Erythroblast (primary cell): ENCODE results near the gene ANKRD2.

Source experiments
- GATA1 ChIP-seq: IDR thresholded peaks from 2 replicates; pipeline ENCODE4 v1.6.1; 2011; ENCODE audit warnings: low read depth, mild to moderate bottlenecking, control low read depth, low read length, moderate library complexity
- POLR2A ChIP-seq: IDR thresholded peaks from 2 replicates; pipeline ENCODE4 v1.6.1; 2011; ENCODE audit warnings: mild to moderate bottlenecking, low read length

DNA sequence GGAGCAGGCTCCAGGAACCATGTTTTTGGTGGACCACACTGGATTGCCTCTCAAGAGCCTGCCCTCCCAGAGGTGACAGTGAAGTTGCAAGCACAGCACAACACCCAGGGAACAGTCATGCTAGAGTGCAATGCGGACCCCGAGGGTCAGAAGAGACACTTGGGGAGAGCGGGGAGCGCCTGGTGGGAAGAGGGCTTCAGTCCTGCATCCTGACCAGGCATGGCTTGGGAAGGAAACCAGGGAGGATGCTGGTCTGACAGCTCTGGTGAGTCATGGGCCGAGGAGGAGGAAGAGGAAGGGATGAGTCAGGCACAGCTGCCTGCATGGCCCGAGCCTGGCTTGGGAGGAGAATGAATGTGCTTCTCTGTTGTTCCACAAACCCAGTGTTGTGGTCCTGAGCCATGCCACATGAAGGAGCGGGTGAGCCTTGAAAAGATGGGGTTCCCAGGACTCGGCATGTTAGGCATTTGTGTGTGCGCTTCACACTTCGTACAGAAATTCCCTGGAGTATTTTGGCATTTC lies 29.5 kb upstream of the ANKRD2 start:
- TF ChIP-seq POLR2A (no peak), GATA1 (no peak)
